Activated CD8-positive, alpha-beta T cell treated with anti-CD3 and anti-CD28 coated beads for 36 hours (primary cell): ENCODE data around the gene LPXN. TPM values are rescaled to one million over a fixed set of nuclear protein-coding genes. Genes with fewer than 3 reads are reported as not detected.

Experiments
- ATAC-seq: fragments of 200-7000 bp; cut with Tn5 transposase; one replicate; pipeline ENCODE4 v1.10.0; 2021; ENCODE audit warnings: mild to moderate bottlenecking, moderate library complexity
- CTCF ChIA-PET: fragments of 350-600 bp; sonication (Branson Sonifier 250); formaldehyde crosslinking; loops from one replicate; lab custom pipeline; 2021; ENCODE audit warnings: antibody characterized with exemption; lab: Charles Lee
- POLR2A ChIA-PET: fragments of 350-600 bp; sonication (Branson Sonifier 250); formaldehyde crosslinking; loops from one replicate; lab custom pipeline; 2021; ENCODE audit warnings: antibody characterized with exemption; lab: Charles Lee
- DNase-seq: peaks from one replicate; pipeline ENCODE4 v3.0.0-alpha.2; 2020
- H3K27ac Mint-ChIP-seq: one replicate; pipeline ENCODE4 v1.8.0; 2021; ENCODE audit warnings: mild to moderate bottlenecking, mixed read lengths
- H3K27me3 Mint-ChIP-seq: one replicate; pipeline ENCODE4 v1.8.0; 2021; ENCODE audit warnings: mixed read lengths
- H3K36me3 Mint-ChIP-seq: one replicate; pipeline ENCODE4 v1.8.0; 2021; ENCODE audit warnings: low read depth, mixed read lengths
- H3K4me1 Mint-ChIP-seq: one replicate; pipeline ENCODE4 v1.8.0; 2021; ENCODE audit warnings: low read depth, mixed read lengths
- H3K4me3 Mint-ChIP-seq: one replicate; pipeline ENCODE4 v1.8.0; 2021; ENCODE audit warnings: mild to moderate bottlenecking, moderate library complexity, mixed read lengths
- H3K9me3 Mint-ChIP-seq: one replicate; pipeline ENCODE4 v1.8.0; 2021; ENCODE audit warnings: mixed read lengths
- intact Hi-C: fragments of 100-400 bp; cut with micrococcal nuclease; formaldehyde crosslinking; loops from one replicate; pipeline ENCODE4 v1.10.0; 2022
- total RNA-seq, 2 experiments: library from RNA; stranded (reverse); gene quantifications; one replicate each; pipeline ENCODE4 v1.2.3, GENCODE V29; 2021
- TF ChIP-seq, protein P1 (sequence below): fragments of 200-600 bp; IDR thresholded peaks from one replicate; pipeline ENCODE4 v1.8.0; 2022; ENCODE audit warnings: antibody characterized with exemption, mild to moderate bottlenecking

LPXN gene
- total RNA-seq, 2 experiments from 2014 or later, result 139 TPM

- peaks cover 62% of the 10 kb centered on the region for H3K4me1 Mint-ChIP-seq
- TF ChIP-seq, protein P1, sequence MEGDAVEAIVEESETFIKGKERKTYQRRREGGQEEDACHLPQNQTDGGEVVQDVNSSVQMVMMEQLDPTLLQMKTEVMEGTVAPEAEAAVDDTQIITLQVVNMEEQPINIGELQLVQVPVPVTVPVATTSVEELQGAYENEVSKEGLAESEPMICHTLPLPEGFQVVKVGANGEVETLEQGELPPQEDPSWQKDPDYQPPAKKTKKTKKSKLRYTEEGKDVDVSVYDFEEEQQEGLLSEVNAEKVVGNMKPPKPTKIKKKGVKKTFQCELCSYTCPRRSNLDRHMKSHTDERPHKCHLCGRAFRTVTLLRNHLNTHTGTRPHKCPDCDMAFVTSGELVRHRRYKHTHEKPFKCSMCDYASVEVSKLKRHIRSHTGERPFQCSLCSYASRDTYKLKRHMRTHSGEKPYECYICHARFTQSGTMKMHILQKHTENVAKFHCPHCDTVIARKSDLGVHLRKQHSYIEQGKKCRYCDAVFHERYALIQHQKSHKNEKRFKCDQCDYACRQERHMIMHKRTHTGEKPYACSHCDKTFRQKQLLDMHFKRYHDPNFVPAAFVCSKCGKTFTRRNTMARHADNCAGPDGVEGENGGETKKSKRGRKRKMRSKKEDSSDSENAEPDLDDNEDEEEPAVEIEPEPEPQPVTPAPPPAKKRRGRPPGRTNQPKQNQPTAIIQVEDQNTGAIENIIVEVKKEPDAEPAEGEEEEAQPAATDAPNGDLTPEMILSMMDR, result no peak
- peak overlapping the region; percentile 77 for H3K27ac Mint-ChIP-seq
- no peaks in the 10 kb centered on the region for H3K27me3 Mint-ChIP-seq
- H3K4me3 Mint-ChIP-seq, result no peak overlapping the region
- DNase-seq (no peak), ATAC-seq (no peak)
- intact Hi-C loops, result no loop called here
- no peaks in the 10 kb centered on the region for H3K9me3 Mint-ChIP-seq
- POLR2A ChIA-PET, result interaction anchor here (7.9 kb wide), 1 partner anchor 16 kb away, joined by 69 read pairs; the partner anchor contains the start of genes LPXN and ZFP91
- peaks cover 49% of the 10 kb centered on the region for H3K36me3 Mint-ChIP-seq
- CTCF ChIA-PET, result interaction anchor here (0.8 to 1.3 kb wide), 3 partner anchors 8 to 113 kb away, joined by 3 read pairs; no protein-coding TSS in a partner anchor
These were observed 14.1 kb downstream of the LPXN start for GRCh38 chr11:58561394-58562098.

- POLR2A ChIA-PET, result interaction anchor here (2.5 kb wide), 1 partner anchor 17 kb away, joined by 7 read pairs; no protein-coding TSS in a partner anchor
These were observed 14.8 kb downstream of the LPXN start for GRCh38 chr11:58560842-58561241.

DNA sequence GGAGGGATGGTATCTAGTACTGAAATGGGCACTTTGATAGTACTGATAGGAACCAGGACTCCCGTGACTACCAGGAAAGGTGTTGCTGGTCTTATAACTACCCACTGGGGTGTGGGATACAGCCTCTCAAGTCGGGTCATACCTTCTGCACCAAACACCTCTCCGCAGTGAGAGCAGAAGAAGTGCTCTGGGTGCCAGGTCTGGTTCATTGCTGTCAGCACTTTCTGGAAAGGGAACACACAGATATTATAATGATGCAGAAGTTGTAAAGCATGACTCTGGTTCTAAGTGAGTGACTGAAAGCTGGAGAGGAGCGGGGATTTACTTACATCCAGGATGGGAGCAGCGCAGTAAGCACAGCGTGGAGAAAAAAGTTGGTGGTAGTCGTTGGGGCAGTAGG, 26.0 kb downstream of the LPXN start:
- intact Hi-C loops, result no loop called here
- POLR2A ChIA-PET, result no interaction called here
- DNase-seq, result no peak

More at GRCh38 chr11:58560842-58561241, 14.8 kb downstream of the LPXN start:
- ATAC-seq (no peak), DNase-seq (no peak)
- CTCF ChIA-PET, result interaction anchor here (0.8 to 1.8 kb wide), 3 partner anchors 14 to 113 kb away, joined by 3 to 5 read pairs (median 3); no protein-coding TSS in a partner anchor
- Mint-ChIP-seq H3K4me1 (peaks cover 62% of the 10 kb centered on the region), H3K36me3 (peaks cover 49% of the 10 kb centered on the region), H3K4me3 (no peak overlapping the region), H3K27ac (peak overlapping the region; percentile 21), H3K9me3 (no peaks in the 10 kb centered on the region), H3K27me3 (no peaks in the 10 kb centered on the region)
- TF ChIP-seq, protein P1, result no peak
- intact Hi-C loops, result no loop called here

DNA sequence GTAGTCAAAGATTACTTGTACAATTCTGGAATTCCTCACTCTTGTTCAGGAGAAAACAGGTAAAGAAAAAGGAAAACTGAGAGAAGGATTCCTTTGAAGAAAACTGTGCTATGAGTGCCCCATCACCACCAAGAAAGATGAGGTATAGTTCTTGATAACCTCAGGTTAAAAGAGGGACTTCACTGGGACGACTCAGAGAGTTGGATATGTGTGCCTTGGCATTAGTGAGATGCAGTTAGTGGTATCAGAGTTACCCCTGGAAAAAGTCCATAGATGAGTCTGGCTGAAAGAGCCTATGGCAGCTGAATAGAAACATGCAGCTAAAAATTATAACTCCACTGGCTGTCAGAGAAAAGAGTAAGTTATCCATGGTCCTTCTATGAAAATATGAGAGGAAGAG, 28.8 kb downstream of the LPXN start:
- Mint-ChIP-seq H3K27ac (peak overlapping the region; percentile 39), H3K4me3 (no peak overlapping the region), H3K27me3 (no peaks in the 10 kb centered on the region), H3K4me1 (peaks cover 25% of the 10 kb centered on the region), H3K9me3 (peaks cover 2% of the 10 kb centered on the region), H3K36me3 (peaks cover 82% of the 10 kb centered on the region)
- TF ChIP-seq, protein P1, result no peak
- ATAC-seq (no peak), DNase-seq (no peak)
- intact Hi-C loops, result no loop called here
- ChIA-PET POLR2A (no interaction called here), CTCF (interaction anchor here (1.0 to 2.5 kb wide), 3 partner anchors 13 to 71 kb away, joined by 3 to 11 read pairs (median 5); no protein-coding TSS in a partner anchor)

More for the DNA sequence above, 26.0 kb downstream of the LPXN start:
- peaks cover 87% of the 10 kb centered on the region for H3K36me3 Mint-ChIP-seq
- no peak overlapping the region for H3K4me3 Mint-ChIP-seq
- CTCF ChIA-PET, result interaction anchor here (1.0 kb wide), 2 partner anchors 13 to 18 kb away, joined by 3 to 4 read pairs; no protein-coding TSS in a partner anchor
- no peak for ATAC-seq
- H3K27ac Mint-ChIP-seq, result no peak overlapping the region
- H3K9me3 Mint-ChIP-seq, result peaks cover 2% of the 10 kb centered on the region
- H3K4me1 Mint-ChIP-seq, result peaks cover 14% of the 10 kb centered on the region
- H3K27me3 Mint-ChIP-seq, result no peaks in the 10 kb centered on the region
- TF ChIP-seq, protein P1, result no peak
